K562 (cell line): ENCODE measurements around the gene DIPK1B. TPM values are rescaled to one million over a fixed set of nuclear protein-coding genes. Genes with fewer than 3 reads are reported as not detected.

Source experiments
- ARHGAP35 ChIP-seq: fragments of 450-650 bp; IDR thresholded peaks from 2 replicates; pipeline ENCODE4 v1.6.1; 2018; ENCODE audit not compliant: partially characterized antibody
- CBX1 ChIP-seq: sonication (generic); IDR thresholded peaks from 2 replicates; pipeline ENCODE4 v1.6.1; 2016; ENCODE audit warnings: antibody characterized with exemption, low read depth, mild to moderate bottlenecking
- CHAMP1 ChIP-seq: fragments of 450-650 bp; IDR thresholded peaks from 2 replicates; pipeline ENCODE4 v1.6.1; 2016; ENCODE audit warnings: mild to moderate bottlenecking
- GTF3C2 ChIP-seq: IDR thresholded peaks from 3 replicates; pipeline ENCODE4 v1.6.1; 2011; ENCODE audit warnings: borderline replicate concordance, mild to moderate bottlenecking, moderate library complexity; ENCODE audit not compliant: insufficient read length; ENCODE audit errors: extremely low read depth
- HINFP ChIP-seq: fragments of 450-650 bp; conservative IDR thresholded peaks from 2 replicates; pipeline ENCODE4 v1.6.1; 2016; ENCODE audit warnings: missing genetic modification characterization, low read depth, mild to moderate bottlenecking, control low read depth, missing compliant biosample characterization
- HMGXB4 ChIP-seq: sonication (generic); formaldehyde crosslinking; IDR thresholded peaks from 2 replicates; pipeline ENCODE4 v1.8.1; 2023; ENCODE audit warnings: mild to moderate bottlenecking, missing genetic modification reagents
- MECOM ChIP-seq: fragments of 250-450 bp; sonication (Bioruptor Pico); IDR thresholded peaks from 2 replicates; pipeline ENCODE4 v1.8.0; 2022; ENCODE audit warnings: inconsistent platforms
- MITF ChIP-seq: IDR thresholded peaks from 2 replicates; pipeline ENCODE4 v1.6.1; 2014; ENCODE audit warnings: antibody characterized with exemption
- NR3C1 ChIP-seq: sonication (generic); formaldehyde crosslinking; IDR thresholded peaks from 2 replicates; pipeline ENCODE4 v1.8.1; 2022; ENCODE audit warnings: missing genetic modification reagents
- NR4A1 ChIP-seq, 2 experiments: fragments of 250-450 bp in 1 of 2; fragments of 450-650 bp in 1 of 2; sonication (Bioruptor Pico) in 1 of 2; IDR thresholded peaks; 2 replicates each; pipeline versions ENCODE4 v1.4.0 to v1.6.1; 2016 to 2020; ENCODE audit warnings: mild to moderate bottlenecking in 2 of 2, missing compliant biosample characterization in 1 of 2, missing genetic modification characterization in 1 of 2, moderate library complexity in 1 of 2
- PHF20 ChIP-seq: fragments of 450-650 bp; IDR thresholded peaks from 2 replicates; pipeline ENCODE4 v1.6.1; 2018; ENCODE audit not compliant: partially characterized antibody
- POLR2H ChIP-seq: IDR thresholded peaks from 2 replicates; pipeline ENCODE4 v1.6.1; 2016; ENCODE audit warnings: missing genetic modification characterization, low read depth, mild to moderate bottlenecking, control low read depth, missing compliant biosample characterization, moderate library complexity
- ZNF174 ChIP-seq: fragments of 250-450 bp; sonication (Bioruptor Pico); IDR thresholded peaks from 2 replicates; pipeline ENCODE4 v1.4.0; 2020; ENCODE audit warnings: mild to moderate bottlenecking
- ZNF764 ChIP-seq: fragments of 250-450 bp; sonication (Bioruptor Pico); IDR thresholded peaks from 2 replicates; pipeline ENCODE4 v1.4.0; 2020; ENCODE audit warnings: low read depth, mild to moderate bottlenecking, moderate library complexity
- ZNF778 ChIP-seq: fragments of 450-650 bp; formaldehyde crosslinking; IDR thresholded peaks from 2 replicates; pipeline ENCODE4 v1.4.0; 2020; ENCODE audit warnings: mild to moderate bottlenecking, moderate library complexity
- polyA plus RNA-seq, 8 experiments: library from polyadenylated mRNA; depleted of rRNA in 4 of 8; stranded (reverse) in 5 of 8; unstranded in 3 of 8; fragments of >200 nt; fragmentation: Nextera tagmentation in 2 of 8; fragmentation: Illumina TruSeq in 1 of 8; extraction: Ambion mirVana in 2 of 8; extraction: Trizol in 1 of 8; gene quantifications; 2 replicates each; pipeline versions ENCODE4 v1.2.1 to v1.2.3, GENCODE V29; 2011 to 2014; ENCODE audit warnings: inconsistent platforms in 1 of 8, missing spikeins in 1 of 8
- total RNA-seq, 7 experiments: library from RNA; depleted of rRNA in 6 of 7; stranded (reverse); fragments of >200 nt in 6 of 7; fragmentation: Illumina TruSeq in 2 of 7; extraction: Trizol in 2 of 7; gene quantifications; 2 replicates each; pipeline versions ENCODE4 v1.2.1 to v1.2.3, GENCODE V29; 2011 to 2021; ENCODE audit warnings: low replicate concordance in 1 of 7

Gene DIPK1B
- total and polyA plus RNA-seq, 9 of the 15 experiments (the other 6 are each of a cell fraction or from before 2014, with no cell fraction given), result 0.08 to 22.3 (median 5.9) TPM

GRCh38 chr9:136662656-136663581, 49.5 kb upstream of the DIPK1B start, which contains the start of gene EGFL7 (continued):
- TF ChIP-seq ZNF778 (no peak), ZNF174 (CRISPR knock-in tag) (no peak), NR3C1 (CRISPR knock-in tag) (no peak), CBX1 (peak; percentile 31; the same call in 1 of the 2 replicates), MITF (no peak; the same call in 1 of the 2 replicates), HINFP (tag) (no peak), ZNF764 (CRISPR knock-in tag) (no peak), ARHGAP35 (no peak), GTF3C2 (no peak), MECOM (CRISPR knock-in tag) (no peak), CHAMP1 (no peak), PHF20 (no peak), POLR2H (tag) (no peak; the same call in 1 of the 2 replicates), HMGXB4 (CRISPR knock-in tag) (0 out of 2 replicates have a peak, but pooled peaks have one; percentile 43), NR4A1 (CRISPR knock-in tag; IDR thresholded peaks at IDR 0.05) (0 out of 2 replicates have a peak, but pooled peaks have one; percentile 70), NR4A1 (tag; IDR thresholded peaks at IDR 0.05) (no peak)
